DMS153 (cell line): ENCODE measurements around the gene GTF2B.
"Not testable (repeated sequence)": the region's sequence is repeated elsewhere in the genome, so short reads cannot be mapped to it uniquely, and the experiment has no call there.

Experiments used
- DNase-seq: peaks from one replicate; lab custom pipeline; 2025; lab: John Stamatoyannopoulos, UW

Gene GTF2B

GRCh38 chr1:88891318-88891950, at the start of gene GTF2B:
Gene GTF2B (minus strand): TSS chr1:88891567. CDS start chr1:88891499, 68 bp downstream.
- DNase-seq, result peak; percentile 83

GRCh38 chr1:88938528-88938927, 47.2 kb upstream of the GTF2B start:
- DNase-seq, result not testable (repeated sequence)

GRCh38 chr1:88936760-88937342, 45.5 kb upstream of the GTF2B start:
- DNase-seq, result no peak

- no peak for DNase-seq
These were observed 44.8 kb upstream of the GTF2B start for GRCh38 chr1:88936223-88936523.

- peak; percentile 3 for DNase-seq
These were observed 44.3 kb upstream of the GTF2B start for GRCh38 chr1:88935522-88936222.

GRCh38 chr1:88930176-88930575, 38.8 kb upstream of the GTF2B start:
- DNase-seq, result not testable (repeated sequence)

- DNase-seq, result no peak
These were observed 31.9 kb upstream of the GTF2B start for GRCh38 chr1:88923224-88923623.

GRCh38 chr1:88922214-88922613, 30.8 kb upstream of the GTF2B start:
- DNase-seq, result no peak

GRCh38 chr1:88920845-88921244, 29.5 kb upstream of the GTF2B start:
- no peak for DNase-seq

GRCh38 chr1:88917321-88918025, 26.1 kb upstream of the GTF2B start:
- no peak for DNase-seq

GRCh38 chr1:88916883-88917282, 25.5 kb upstream of the GTF2B start:
- no peak for DNase-seq

GRCh38 chr1:88911800-88912199, 20.4 kb upstream of the GTF2B start:
- DNase-seq, result not testable (repeated sequence)

- DNase-seq, result no peak
These were observed 19.8 kb upstream of the GTF2B start for GRCh38 chr1:88911161-88911560.

- no peak for DNase-seq
These were observed 19.0 kb upstream of the GTF2B start for GRCh38 chr1:88910401-88910800.

- DNase-seq, result no peak
These were observed 9.5 kb upstream of the GTF2B start for GRCh38 chr1:88900883-88901282.

- DNase-seq, result no peak
These were observed 5.8 kb upstream of the GTF2B start for GRCh38 chr1:88897070-88897730.

- peak; percentile 97 for DNase-seq
These were observed 1.1 kb upstream of the GTF2B start for GRCh38 chr1:88892357-88892877.

GRCh38 chr1:88891951-88892340, 579 bp upstream of the GTF2B start:
- no peak for DNase-seq

GRCh38 chr1:88890791-88891317, 513 bp downstream of the GTF2B start:
- DNase-seq, result no peak

GRCh38 chr1:88890131-88890530, 1.2 kb downstream of the GTF2B start:
- no peak for DNase-seq

GRCh38 chr1:88888750-88889149, 2.6 kb downstream of the GTF2B start:
- DNase-seq, result no peak

- no peak for DNase-seq
These were observed 5.4 kb downstream of the GTF2B start for GRCh38 chr1:88885933-88886332.
